PC-3 (cell line): ENCODE measurements around the gene SAP130. TPM values are rescaled to one million over a fixed set of nuclear protein-coding genes. Genes with fewer than 3 reads are reported as not detected.

Source experiments
- ATAC-seq: fragments of 200-7000 bp; cut with Tn5 transposase; 2 replicates; pipeline ENCODE4 v1.9.1; 2020; ENCODE audit warnings: mild to moderate bottlenecking, moderate library complexity
- BruUV-seq: library from RNA; stranded (reverse); fragments of 400-500 nt; replicated peaks from 2 replicates; lab custom pipeline; 2021; lab: Mats Ljungman, UMichigan
- CTCF ChIA-PET: fragments of 300-600 bp; sonication (Branson Sonifier 250); formaldehyde crosslinking; loops from one replicate; lab custom pipeline; 2022; ENCODE audit warnings: antibody characterized with exemption; lab: Charles Lee
- POLR2A ChIA-PET: fragments of 300-600 bp; sonication (Branson Sonifier 250); formaldehyde crosslinking; loops from one replicate; lab custom pipeline; 2022; ENCODE audit warnings: antibody characterized with exemption; ENCODE audit not compliant: unreplicated experiment; lab: Charles Lee
- DNase-seq: peaks from one replicate; pipeline ENCODE4 v3.0.0-alpha.2; 2015
- H2AFZ ChIP-seq: fragments of 300-600 bp; sonication (generic); 2 replicates; pipeline ENCODE4 v1.6.0; 2016; ENCODE audit warnings: antibody characterized with exemption, low read length
- H3F3A ChIP-seq: fragments of 300-600 bp; sonication (generic); one replicate; pipeline ENCODE4 v1.6.0; 2017; ENCODE audit warnings: antibody characterized with exemption, low read length, control low read depth, mild to moderate bottlenecking; ENCODE audit not compliant: unreplicated experiment
- H3K27ac ChIP-seq: fragments of 300-600 bp; sonication (generic); 2 replicates; pipeline ENCODE4 v1.5.1; 2016; ENCODE audit warnings: mild to moderate bottlenecking, low read length
- H3K27me3 ChIP-seq: fragments of 300-600 bp; sonication (generic); 2 replicates; pipeline ENCODE4 v1.6.1; 2016; ENCODE audit warnings: low read length, mixed read lengths
- H3K36me3 ChIP-seq: fragments of 300-600 bp; sonication (generic); 2 replicates; pipeline ENCODE4 v1.6.1; 2016; ENCODE audit warnings: low read depth, mixed run types, low read length, mixed read lengths
- H3K4me1 ChIP-seq: fragments of 300-600 bp; sonication (generic); 2 replicates; pipeline ENCODE4 v1.5.1; 2016; ENCODE audit warnings: low read length; ENCODE audit not compliant: insufficient read depth
- H3K4me2 ChIP-seq: fragments of 300-600 bp; sonication (generic); 2 replicates; pipeline ENCODE4 v1.6.0; 2016; ENCODE audit warnings: low read length
- H3K4me3 ChIP-seq: fragments of 300-600 bp; sonication (generic); 2 replicates; pipeline ENCODE4 v1.5.1; 2016; ENCODE audit warnings: mild to moderate bottlenecking, low read length, mixed read lengths
- H3K79me2 ChIP-seq: fragments of 300-600 bp; sonication (generic); 2 replicates; pipeline ENCODE4 v1.6.1; 2017; ENCODE audit warnings: low read length, mixed read lengths
- H3K9ac ChIP-seq: fragments of 300-600 bp; sonication (generic); 2 replicates; pipeline ENCODE4 v1.6.0; 2016; ENCODE audit warnings: mild to moderate bottlenecking, low read length
- H3K9me2 ChIP-seq: fragments of 300-600 bp; sonication (generic); replicated peaks from 2 replicates; pipeline ENCODE4 v1.6.1; 2016; ENCODE audit warnings: mixed run types, low read length, mixed read lengths
- H3K9me3 ChIP-seq: fragments of 300-600 bp; sonication (generic); 2 replicates; pipeline ENCODE4 v1.6.1; 2016; ENCODE audit warnings: low read length, mixed read lengths
- H4K20me1 ChIP-seq: fragments of 300-600 bp; sonication (generic); 2 replicates; pipeline ENCODE4 v1.6.1; 2016; ENCODE audit warnings: low read length, mixed read lengths
- EZH2 ChIP-seq: fragments of 300-600 bp; sonication (generic); IDR thresholded peaks from one replicate; pipeline ENCODE4 v1.6.1; 2017; ENCODE audit warnings: antibody characterized with exemption, mild to moderate bottlenecking, low read length; ENCODE audit not compliant: unreplicated experiment
- EZH2phosphoT487 ChIP-seq: fragments of 300-600 bp; sonication (generic); IDR thresholded peaks from 2 replicates; pipeline ENCODE4 v1.6.1; 2018; ENCODE audit warnings: mild to moderate bottlenecking, antibody characterized with exemption, low read length, borderline replicate concordance
- intact Hi-C: fragments of 100-400 bp; cut with micrococcal nuclease; formaldehyde crosslinking; loops from 2 replicates; pipeline ENCODE4 v1.9.0; 2023
- total RNA-seq: library from RNA; depleted of rRNA; stranded (reverse); fragments of >200 nt; gene quantifications from 2 replicates; pipeline ENCODE4 v1.2.3, GENCODE V29; 2014
- TF ChIP-seq, protein P1 (sequence below): fragments of 300-600 bp; sonication (generic); conservative IDR thresholded peaks from 2 replicates; pipeline ENCODE4 v1.5.1; 2017; ENCODE audit warnings: antibody characterized with exemption, low read depth, mild to moderate bottlenecking, low read length

SAP130 gene
- total RNA-seq, 1 experiment from 2014 or later, result 11.1 TPM

DNA sequence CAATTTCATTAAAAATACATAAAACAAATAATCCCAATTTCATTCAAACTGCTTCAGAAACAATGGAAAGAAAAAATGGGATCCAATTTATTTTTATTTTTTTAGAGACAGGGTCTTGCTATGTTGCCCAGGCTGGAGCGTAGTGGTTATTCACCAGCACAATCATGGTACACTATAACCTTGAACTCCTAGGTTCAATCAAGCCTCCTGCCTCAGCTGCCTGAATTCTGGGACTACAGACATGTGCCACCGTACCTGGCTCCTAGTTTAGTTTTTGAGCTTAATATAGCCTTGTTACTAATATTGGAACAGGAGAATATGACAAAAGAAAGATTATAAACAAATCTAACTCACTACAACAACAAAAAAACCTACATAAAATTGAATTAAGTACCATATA is 34.2 kb downstream of the SAP130 start:
- Histone ChIP-seq H4K20me1 (no peaks in the 10 kb centered on the region), H3F3A (no peaks in the 10 kb centered on the region), H3K4me1 (no peaks in the 10 kb centered on the region), H3K9me2 (no peaks in the 10 kb centered on the region), H3K4me3 (no peak overlapping the region), H3K27me3 (no peaks in the 10 kb centered on the region), H3K9ac (no peak overlapping the region), H2AFZ (no peak overlapping the region), H3K36me3 (peaks cover 27% of the 10 kb centered on the region), H3K79me2 (no peaks in the 10 kb centered on the region), H3K9me3 (no peaks in the 10 kb centered on the region), H3K4me2 (no peak overlapping the region), H3K27ac (no peak overlapping the region)
- TF ChIP-seq, protein P1, sequence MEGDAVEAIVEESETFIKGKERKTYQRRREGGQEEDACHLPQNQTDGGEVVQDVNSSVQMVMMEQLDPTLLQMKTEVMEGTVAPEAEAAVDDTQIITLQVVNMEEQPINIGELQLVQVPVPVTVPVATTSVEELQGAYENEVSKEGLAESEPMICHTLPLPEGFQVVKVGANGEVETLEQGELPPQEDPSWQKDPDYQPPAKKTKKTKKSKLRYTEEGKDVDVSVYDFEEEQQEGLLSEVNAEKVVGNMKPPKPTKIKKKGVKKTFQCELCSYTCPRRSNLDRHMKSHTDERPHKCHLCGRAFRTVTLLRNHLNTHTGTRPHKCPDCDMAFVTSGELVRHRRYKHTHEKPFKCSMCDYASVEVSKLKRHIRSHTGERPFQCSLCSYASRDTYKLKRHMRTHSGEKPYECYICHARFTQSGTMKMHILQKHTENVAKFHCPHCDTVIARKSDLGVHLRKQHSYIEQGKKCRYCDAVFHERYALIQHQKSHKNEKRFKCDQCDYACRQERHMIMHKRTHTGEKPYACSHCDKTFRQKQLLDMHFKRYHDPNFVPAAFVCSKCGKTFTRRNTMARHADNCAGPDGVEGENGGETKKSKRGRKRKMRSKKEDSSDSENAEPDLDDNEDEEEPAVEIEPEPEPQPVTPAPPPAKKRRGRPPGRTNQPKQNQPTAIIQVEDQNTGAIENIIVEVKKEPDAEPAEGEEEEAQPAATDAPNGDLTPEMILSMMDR, result no peak
- TF ChIP-seq EZH2, result no peak
- no peak for TF ChIP-seq EZH2phosphoT487
- no peak for ATAC-seq
- intact Hi-C loops, result no loop called here
- ChIA-PET POLR2A (no interaction called here), CTCF (no interaction called here)
- DNase-seq, result no peak
- BruUV-seq, result no TSS peak

DNA sequence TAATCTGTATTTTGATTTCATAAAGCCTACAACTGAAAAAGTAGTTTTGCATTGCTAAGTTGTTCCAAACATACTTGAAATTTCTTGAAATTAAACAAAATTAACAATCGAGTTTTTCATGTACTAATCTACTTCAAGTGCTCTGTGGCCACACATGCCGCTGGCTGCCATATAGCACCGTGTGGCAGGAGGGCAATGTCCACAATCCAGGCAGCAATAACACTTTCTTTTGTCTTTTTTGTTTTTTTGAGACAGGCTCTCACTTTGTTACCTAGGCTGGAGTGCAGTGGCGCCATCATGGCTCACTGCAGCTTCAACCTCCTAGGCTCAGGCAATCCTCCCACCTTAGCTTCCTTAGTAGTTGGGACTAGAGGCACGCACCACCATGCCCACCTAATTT is 36.1 kb downstream of the SAP130 start:
- no peak for ATAC-seq
- BruUV-seq, result no TSS peak
- peaks cover 25% of the 10 kb centered on the region for H3K36me3 ChIP-seq

DNA sequence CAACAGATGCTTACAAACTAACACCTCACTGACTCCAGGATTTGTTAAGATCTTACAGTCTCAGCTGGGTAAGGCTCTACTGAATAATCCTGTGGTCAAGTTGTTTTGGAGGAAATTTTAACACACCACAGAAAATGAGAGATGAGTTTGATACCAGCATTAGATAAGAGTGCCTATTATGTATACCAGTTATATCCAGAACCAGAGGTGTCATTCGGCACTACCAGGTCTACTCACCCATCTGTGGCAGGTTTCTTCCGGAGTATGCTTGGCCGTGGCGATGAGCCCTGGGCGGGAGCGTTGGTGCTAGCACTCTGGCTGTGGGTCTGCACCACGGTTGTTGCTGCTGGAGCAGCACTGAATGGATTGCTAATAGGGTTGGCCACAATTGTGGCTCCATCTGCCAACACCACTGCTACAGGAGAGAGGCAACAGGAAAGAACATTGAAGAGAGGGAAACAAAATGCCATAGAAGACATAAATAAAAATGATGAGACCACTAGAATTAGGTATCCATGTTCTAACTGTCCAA is 41.2 kb downstream of the SAP130 start:
- ATAC-seq (no peak), DNase-seq (no peak)
- Histone ChIP-seq H3K27ac (no peak overlapping the region), H3K9me3 (no peaks in the 10 kb centered on the region), H3K27me3 (no peaks in the 10 kb centered on the region), H2AFZ (no peak overlapping the region), H3K79me2 (no peaks in the 10 kb centered on the region), H3K9me2 (no peaks in the 10 kb centered on the region), H3K9ac (no peak overlapping the region), H3K4me1 (no peaks in the 10 kb centered on the region), H3K4me2 (no peak overlapping the region), H3K4me3 (no peak overlapping the region), H4K20me1 (no peaks in the 10 kb centered on the region), H3F3A (no peaks in the 10 kb centered on the region), H3K36me3 (peaks cover 41% of the 10 kb centered on the region)
- intact Hi-C loops, result no loop called here
- no TSS peak for BruUV-seq
- POLR2A ChIA-PET, result no interaction called here
- CTCF ChIA-PET, result no interaction called here
- no peak for TF ChIP-seq EZH2phosphoT487
- no peak for TF ChIP-seq EZH2
- TF ChIP-seq, protein P1, result no peak

More for the DNA sequence above, 36.1 kb downstream of the SAP130 start:
- POLR2A ChIA-PET, result no interaction called here
- H3K4me3 ChIP-seq, result no peak overlapping the region
- no peaks in the 10 kb centered on the region for H3F3A ChIP-seq
- H3K27ac ChIP-seq, result no peak overlapping the region
- H3K27me3 ChIP-seq, result no peaks in the 10 kb centered on the region
- no peak for TF ChIP-seq EZH2
- TF ChIP-seq, protein P1, result no peak
- TF ChIP-seq EZH2phosphoT487, result no peak
- no peak for DNase-seq
- H2AFZ ChIP-seq, result no peak overlapping the region
- no peaks in the 10 kb centered on the region for H3K4me1 ChIP-seq
- H3K9me2 ChIP-seq, result no peaks in the 10 kb centered on the region
- H3K79me2 ChIP-seq, result no peaks in the 10 kb centered on the region
- no peaks in the 10 kb centered on the region for H4K20me1 ChIP-seq
- CTCF ChIA-PET, result no interaction called here
- intact Hi-C loops, result no loop called here
- no peak overlapping the region for H3K9ac ChIP-seq
- H3K4me2 ChIP-seq, result no peak overlapping the region
- H3K9me3 ChIP-seq, result no peaks in the 10 kb centered on the region
